ENCODE measurements around the gene LY6G6D.

DNA sequence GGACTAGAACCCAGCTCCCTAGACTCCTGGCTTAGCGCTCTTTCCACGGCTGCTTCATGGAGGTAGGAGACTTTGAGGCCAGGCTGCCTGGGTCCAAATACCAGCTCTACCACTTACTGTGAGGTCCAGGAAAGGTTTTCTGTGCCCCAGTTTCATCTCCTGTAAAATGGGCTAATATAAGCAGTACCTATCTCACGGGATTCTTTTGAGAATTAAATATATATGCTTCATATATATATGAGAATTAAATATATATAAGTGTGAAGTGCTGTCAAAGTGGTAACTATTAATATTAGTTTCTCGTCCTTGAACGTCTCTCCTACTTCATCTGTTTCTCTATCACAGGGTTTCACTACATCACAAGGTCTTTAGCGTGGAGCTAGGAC, 24.1 kb upstream of the LY6G6D start:
- TF ChIP-seq POLR2AphosphoS5 (IDR thresholded peaks at IDR 0.05) = no peak
- no peak for TF ChIP-seq POLR2A (IDR thresholded peaks at IDR 0.05)
- TF ChIP-seq, protein P1, sequence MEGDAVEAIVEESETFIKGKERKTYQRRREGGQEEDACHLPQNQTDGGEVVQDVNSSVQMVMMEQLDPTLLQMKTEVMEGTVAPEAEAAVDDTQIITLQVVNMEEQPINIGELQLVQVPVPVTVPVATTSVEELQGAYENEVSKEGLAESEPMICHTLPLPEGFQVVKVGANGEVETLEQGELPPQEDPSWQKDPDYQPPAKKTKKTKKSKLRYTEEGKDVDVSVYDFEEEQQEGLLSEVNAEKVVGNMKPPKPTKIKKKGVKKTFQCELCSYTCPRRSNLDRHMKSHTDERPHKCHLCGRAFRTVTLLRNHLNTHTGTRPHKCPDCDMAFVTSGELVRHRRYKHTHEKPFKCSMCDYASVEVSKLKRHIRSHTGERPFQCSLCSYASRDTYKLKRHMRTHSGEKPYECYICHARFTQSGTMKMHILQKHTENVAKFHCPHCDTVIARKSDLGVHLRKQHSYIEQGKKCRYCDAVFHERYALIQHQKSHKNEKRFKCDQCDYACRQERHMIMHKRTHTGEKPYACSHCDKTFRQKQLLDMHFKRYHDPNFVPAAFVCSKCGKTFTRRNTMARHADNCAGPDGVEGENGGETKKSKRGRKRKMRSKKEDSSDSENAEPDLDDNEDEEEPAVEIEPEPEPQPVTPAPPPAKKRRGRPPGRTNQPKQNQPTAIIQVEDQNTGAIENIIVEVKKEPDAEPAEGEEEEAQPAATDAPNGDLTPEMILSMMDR (IDR thresholded peaks at IDR 0.05) = no peak

Measured in prostate gland (tissue), 2 donors.